COLO668 (cell line): ENCODE measurements around the gene CCDC85C.
A peak's percentile ranks its signal among the peaks of the same experiment; 100 is the strongest.

Experiments
- DNase-seq: peaks from one replicate; lab custom pipeline; 2025; ENCODE audit not compliant: unreplicated experiment; lab: John Stamatoyannopoulos, UW

CCDC85C gene

GRCh38 chr14:99513946-99514551 lies 90.0 kb downstream of the CCDC85C start:
- DNase-seq, result no peak

GRCh38 chr14:99513183-99513694 lies 90.8 kb downstream of the CCDC85C start:
- no peak for DNase-seq

GRCh38 chr14:99512571-99513182 lies 91.3 kb downstream of the CCDC85C start:
- no peak for DNase-seq

GRCh38 chr14:99512110-99512449 lies 91.9 kb downstream of the CCDC85C start:
- DNase-seq, result no peak

GRCh38 chr14:99511421-99512109 lies 92.4 kb downstream of the CCDC85C start:
- DNase-seq, result no peak

- no peak for DNase-seq
Observed at GRCh38 chr14:99510556-99511139, 93.4 kb downstream of the CCDC85C start.

- DNase-seq, result no peak
Observed at GRCh38 chr14:99509871-99510555, 94.0 kb downstream of the CCDC85C start.

- DNase-seq, result no peak
Observed at GRCh38 chr14:99508896-99509629, 94.9 kb downstream of the CCDC85C start.

- DNase-seq, result no peak
Observed at GRCh38 chr14:99507860-99508640, 96.0 kb downstream of the CCDC85C start.

GRCh38 chr14:99506276-99506675 lies 97.7 kb downstream of the CCDC85C start:
- no peak for DNase-seq

- no peak for DNase-seq
Observed at GRCh38 chr14:99505089-99505488, 98.9 kb downstream of the CCDC85C start.

- no peak for DNase-seq
Observed at GRCh38 chr14:99503848-99504453, 100.1 kb downstream of the CCDC85C start.

- DNase-seq, result no peak
Observed at GRCh38 chr14:99502989-99503421, 101.0 kb downstream of the CCDC85C start.

- no peak for DNase-seq
Observed at GRCh38 chr14:99497894-99498293, 106.1 kb downstream of the CCDC85C start.

- no peak for DNase-seq
Observed at GRCh38 chr14:99497341-99497740, 106.7 kb downstream of the CCDC85C start.

- DNase-seq, result no peak
Observed at GRCh38 chr14:99484106-99484505, 119.9 kb downstream of the CCDC85C start.

GRCh38 chr14:99481745-99482099 lies 122.3 kb downstream of the CCDC85C start:
- DNase-seq, result no peak

GRCh38 chr14:99480917-99481744 lies 122.9 kb downstream of the CCDC85C start, which contains the start of gene CCNK:
Gene CCNK, plus strand, starts transcription at chr14:99481409. Its CDS starts 11,269 bp downstream, at chr14:99492678.
- DNase-seq, result peak; percentile 100
